ENCODE measurements around the gene FBXL12. TPM values are rescaled to one million over a fixed set of nuclear protein-coding genes. Genes with fewer than 3 reads are reported as not detected.
"Not testable (repeated sequence)": the region's sequence is repeated elsewhere in the genome, so short reads cannot be mapped to it uniquely, and the experiment has no call there.

The FBXL12 gene
- total RNA-seq, 1 experiment from 2014 or later, result 18.1 TPM

- no peak for DNase-seq (ENCODE audit: low spot score)
These were observed 19.4 kb upstream of the FBXL12 start for GRCh38 chr19:9838324-9838723.

GRCh38 chr19:9836021-9836420 is 17.1 kb upstream of the FBXL12 start:
- DNase-seq (ENCODE audit: low spot score), result peak; percentile 27

- no peak for DNase-seq (ENCODE audit: low spot score)
These were observed 16.6 kb upstream of the FBXL12 start for GRCh38 chr19:9835507-9835949.

- peak; percentile 99 for DNase-seq (ENCODE audit: low spot score)
These were observed 16.0 kb upstream of the FBXL12 start, which contains the start of gene PIN1 for GRCh38 chr19:9834726-9835506. Gene PIN1, plus strand, starts transcription at chr19:9835318. Its CDS starts 27 bp downstream, at chr19:9835345.

GRCh38 chr19:9834307-9834725 is 15.4 kb upstream of the FBXL12 start:
- DNase-seq (ENCODE audit: low spot score), result no peak

- DNase-seq (ENCODE audit: low spot score), result no peak
These were observed 9.7 kb upstream of the FBXL12 start for GRCh38 chr19:9828551-9829063.

DNA sequence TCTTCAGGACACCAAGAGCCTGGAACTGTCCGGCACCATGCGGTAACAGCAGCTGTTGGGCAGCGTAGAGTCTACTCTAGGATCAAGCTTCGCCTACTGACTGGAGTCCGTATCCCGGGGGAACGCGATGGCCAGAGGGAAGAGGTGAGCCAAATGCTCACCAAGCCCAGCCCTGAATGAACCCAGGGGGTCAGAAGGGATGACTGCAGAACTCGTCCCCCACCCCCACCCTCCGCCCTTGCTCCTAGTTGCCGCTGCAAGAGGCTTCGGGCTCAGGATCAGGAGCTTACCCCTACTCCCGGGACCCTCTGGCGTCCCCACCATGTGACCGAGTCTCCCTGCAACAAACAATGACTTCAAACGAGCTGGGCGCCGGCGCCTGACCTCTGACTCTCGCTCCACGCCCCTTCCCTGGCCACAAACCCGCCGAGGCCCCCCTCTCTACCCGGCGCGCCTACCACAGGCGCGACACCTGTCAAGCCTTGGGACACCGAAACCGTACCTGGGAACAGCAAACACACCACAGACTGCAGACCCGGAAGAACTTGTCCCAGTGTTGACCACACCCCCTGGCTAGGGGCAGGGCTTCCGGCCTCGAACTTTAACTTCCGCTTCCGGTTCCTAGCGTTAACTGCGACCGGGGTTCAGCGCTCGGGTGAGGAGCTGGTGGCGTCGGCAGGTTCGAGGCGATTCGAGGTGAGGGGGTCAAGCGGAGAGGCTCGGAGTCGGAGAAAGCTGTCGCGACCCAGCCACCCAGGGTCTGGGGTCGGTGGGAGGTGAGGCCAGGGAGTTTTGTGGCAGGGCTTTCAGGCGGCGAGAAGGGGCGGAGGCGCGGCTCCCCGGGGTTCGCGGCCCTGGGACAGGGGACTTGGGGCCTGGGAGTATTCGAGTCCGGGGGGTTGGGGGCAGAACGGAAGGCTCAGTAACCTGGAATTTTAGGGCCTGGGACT is 8.7 kb upstream of the FBXL12 start, which contains the start of gene UBL5:
UBL5 (plus strand) TSS at position 630 of the 950 bp plus-strand sequence. CDS start 420 bp downstream, outside the sequence.
- peak; percentile 82 for DNase-seq (ENCODE audit: low spot score)

- no peak for DNase-seq (ENCODE audit: low spot score)
These were observed 4.9 kb upstream of the FBXL12 start for GRCh38 chr19:9823816-9824215.

- not testable (repeated sequence) for DNase-seq (ENCODE audit: low spot score)
These were observed 1.2 kb upstream of the FBXL12 start for GRCh38 chr19:9820034-9820433.

GRCh38 chr19:9819596-9819909 is 674 bp upstream of the FBXL12 start:
- no peak for DNase-seq (ENCODE audit: low spot score)

GRCh38 chr19:9818175-9818733 is 625 bp downstream of the FBXL12 start:
- DNase-seq (ENCODE audit: low spot score), result no peak

GRCh38 chr19:9811139-9811538 is 7.7 kb downstream of the FBXL12 start:
- no peak for DNase-seq (ENCODE audit: low spot score)

DNA sequence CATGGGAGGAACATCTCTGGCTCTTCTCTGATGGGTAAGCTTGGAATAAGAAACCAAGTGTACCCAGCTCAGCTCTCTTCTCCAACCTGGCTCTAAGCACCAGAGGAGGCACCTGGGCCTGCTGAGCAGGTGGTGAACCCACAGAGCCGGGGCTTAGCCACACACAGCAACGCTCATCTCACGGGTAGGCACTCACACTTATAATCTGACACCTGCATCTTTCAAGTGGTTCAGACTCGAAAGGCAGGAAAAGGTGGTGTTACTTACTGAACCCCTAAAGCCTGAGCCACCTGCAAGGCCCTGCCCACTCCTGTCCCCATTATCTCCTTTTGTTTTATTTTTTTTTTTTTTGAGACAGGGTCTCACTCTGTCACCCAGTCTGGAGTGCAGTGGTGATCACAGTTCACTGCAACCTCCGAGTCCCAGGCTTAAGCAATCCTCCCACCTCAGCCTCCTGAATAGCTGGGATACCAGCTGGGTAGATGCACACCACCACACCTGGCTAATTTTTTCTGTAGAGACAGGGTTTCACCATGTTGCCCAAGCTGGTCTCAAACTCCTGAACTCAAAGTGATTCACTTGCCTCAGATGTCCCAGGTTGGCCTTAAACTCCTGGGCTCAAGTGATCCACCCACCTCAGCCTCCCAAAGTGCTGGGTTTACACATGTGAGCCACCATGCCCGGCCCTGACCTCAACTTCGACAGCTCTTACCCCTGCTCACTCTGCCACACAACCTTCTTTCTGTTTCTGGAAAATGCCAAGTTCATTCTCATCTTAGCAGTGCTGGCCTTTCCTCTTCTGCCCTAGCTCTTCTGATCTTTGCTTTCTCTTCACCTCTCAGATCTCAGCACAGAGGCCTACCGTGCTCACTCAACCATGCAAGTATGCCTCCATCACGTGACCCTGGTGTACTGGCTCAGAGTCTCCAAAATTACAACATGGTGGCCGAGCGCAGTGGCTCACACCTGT is 9.7 kb downstream of the FBXL12 start:
- no peak for DNase-seq (ENCODE audit: low spot score)

GRCh38 chr19:9806803-9807202 is 12.1 kb downstream of the FBXL12 start:
- DNase-seq (ENCODE audit: low spot score), result no peak

- no peak for DNase-seq (ENCODE audit: low spot score)
These were observed 16.9 kb downstream of the FBXL12 start for GRCh38 chr19:9801976-9802375.

GRCh38 chr19:9799162-9799561 is 19.7 kb downstream of the FBXL12 start:
- DNase-seq (ENCODE audit: low spot score), result no peak

DNA sequence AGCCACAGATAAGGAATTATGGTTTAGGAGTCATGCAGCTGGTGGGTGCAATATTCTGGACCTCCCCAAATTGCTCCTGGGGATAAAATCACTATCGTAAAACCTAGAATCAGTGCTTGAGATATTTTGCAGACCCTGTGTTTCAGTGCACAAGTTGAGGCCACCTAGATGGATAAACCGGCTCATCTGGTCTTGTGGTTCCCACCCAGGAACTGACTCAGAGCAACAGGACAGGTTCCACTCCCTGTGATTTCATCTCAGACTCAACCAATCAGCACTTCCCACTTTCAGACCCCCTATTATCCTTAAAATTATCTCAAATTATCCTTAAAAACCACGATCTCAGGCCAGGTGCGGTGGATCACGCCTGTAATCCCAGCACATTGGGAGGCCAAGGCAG is 21.0 kb downstream of the FBXL12 start:
- DNase-seq (ENCODE audit: low spot score), result no peak

GRCh38 chr19:9796113-9796773 is 22.6 kb downstream of the FBXL12 start:
- DNase-seq (ENCODE audit: low spot score), result peak; percentile 95

DNA sequence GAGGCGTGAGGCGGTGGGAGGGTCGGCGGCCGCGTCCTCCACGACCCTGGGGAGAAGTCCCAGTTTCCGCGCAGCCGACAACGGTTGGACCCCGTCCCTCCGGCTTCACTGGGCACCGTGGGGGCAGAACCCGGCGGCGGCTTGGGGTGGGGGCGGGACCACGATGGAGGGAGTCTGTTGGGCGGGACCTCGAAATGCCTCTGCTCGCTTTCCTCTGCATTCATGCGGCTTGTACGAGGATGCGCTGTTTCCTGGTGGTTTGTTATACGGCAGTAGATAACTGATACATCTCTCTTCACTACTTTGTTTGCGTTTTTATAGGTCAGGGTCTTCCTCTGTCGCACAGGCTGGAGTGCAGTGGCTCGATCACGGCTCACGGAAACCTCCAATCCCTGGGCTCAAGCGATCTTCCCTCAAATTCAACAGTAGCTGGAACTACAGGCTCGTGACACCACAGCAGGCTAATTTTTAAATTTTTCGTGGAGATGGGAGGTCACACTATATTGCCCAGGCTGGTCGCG is 25.7 kb downstream of the FBXL12 start:
- no peak for DNase-seq (ENCODE audit: low spot score)
